ENCODE measurements around the gene POMGNT2. TPM values are rescaled to one million over a fixed set of nuclear protein-coding genes. Genes with fewer than 3 reads are reported as not detected.

POMGNT2 gene
- total and polyA plus RNA-seq, 2 experiments from 2014 or later = 10.7 to 26.1 TPM

DNA sequence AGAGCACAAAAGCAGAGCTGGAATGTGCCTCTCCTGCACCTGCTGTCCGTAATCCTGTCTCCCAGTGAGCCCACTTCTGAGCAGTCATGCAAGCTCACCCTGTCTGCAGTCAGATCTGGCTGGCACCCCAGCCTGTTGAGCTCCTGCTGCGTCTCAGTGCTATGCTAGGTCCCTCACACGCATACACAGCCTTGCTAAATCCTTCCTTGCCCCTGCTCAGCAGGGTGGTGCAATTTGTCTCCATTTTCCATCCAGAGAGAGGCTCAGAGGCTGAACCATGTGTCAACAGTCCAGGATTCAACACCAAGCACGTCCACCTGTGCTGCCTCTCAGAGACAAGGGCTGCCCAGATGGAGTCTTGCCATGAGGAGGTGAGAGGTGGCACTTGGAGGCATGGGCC is 11.0 kb downstream of the POMGNT2 start:
- Histone ChIP-seq H3K36me3 (ENCODE audit: insufficient read depth) (no peaks in the 10 kb centered on the region), H3K4me2 (no peak overlapping the region), H3K79me2 (replicated peaks; ENCODE audit: insufficient read depth) (no peaks in the 10 kb centered on the region; the same call in 1 of the 2 replicates), H3F3A (replicated peaks; ENCODE audit: low read depth) (no peaks in the 10 kb centered on the region), H3K4me3 (no peak overlapping the region), H3K4me1 (ENCODE audit: insufficient read depth) (no peaks in the 10 kb centered on the region), H3K27me3 (ENCODE audit: insufficient read depth) (no peaks in the 10 kb centered on the region), H3K27ac (ENCODE audit: low read depth) (no peak overlapping the region), H4K20me1 (replicated peaks; ENCODE audit: insufficient read depth) (peaks cover 5% of the 10 kb centered on the region; the same call in 1 of the 2 replicates), H2AFZ (no peak overlapping the region), H3K9me2 (ENCODE audit: insufficient read depth) (no peaks in the 10 kb centered on the region; the same call in 1 of the 2 replicates)
- Mint-ChIP-seq H3K4me1 (peaks cover 2% of the 10 kb centered on the region; the same call in 1 of the 3 replicates), H3K4me3 (no peak overlapping the region), H3K27me3 (ENCODE audit: insufficient read depth, low read depth, poor library complexity) (peaks cover 5% of the 10 kb centered on the region), H3K36me3 (ENCODE audit: low read depth) (no peaks in the 10 kb centered on the region), H3K27ac (no peak overlapping the region), H3K9me3 (no peaks in the 10 kb centered on the region)
- TF ChIP-seq STAT1 (IDR thresholded peaks at IDR 0.05; ENCODE audit: unreplicated experiment) (no peak), EZH2phosphoT487 (IDR thresholded peaks at IDR 0.05; ENCODE audit: unreplicated experiment) (no peak), POLR2AphosphoS5 (IDR thresholded peaks at IDR 0.05; ENCODE audit: low read depth) (no peak), ZNF462 (CRISPR knock-in tag; IDR thresholded peaks at IDR 0.05) (no peak), JUNB (IDR thresholded peaks at IDR 0.05; ENCODE audit: unreplicated experiment) (no peak), ZNF331 (CRISPR knock-in tag; IDR thresholded peaks at IDR 0.05; ENCODE audit: low read depth) (no peak), ZNF114 (CRISPR knock-in tag; IDR thresholded peaks at IDR 0.05) (no peak), CREB1 (CRISPR knock-in tag; IDR thresholded peaks at IDR 0.05; ENCODE audit: low read depth) (no peak), NANOG (IDR thresholded peaks at IDR 0.05; ENCODE audit: borderline replicate concordance) (no peak), ETS1 (IDR thresholded peaks at IDR 0.05) (no peak), EZH2 (IDR thresholded peaks at IDR 0.05; ENCODE audit: low read depth, unreplicated experiment) (no peak)
- TF ChIP-seq, protein P1, sequence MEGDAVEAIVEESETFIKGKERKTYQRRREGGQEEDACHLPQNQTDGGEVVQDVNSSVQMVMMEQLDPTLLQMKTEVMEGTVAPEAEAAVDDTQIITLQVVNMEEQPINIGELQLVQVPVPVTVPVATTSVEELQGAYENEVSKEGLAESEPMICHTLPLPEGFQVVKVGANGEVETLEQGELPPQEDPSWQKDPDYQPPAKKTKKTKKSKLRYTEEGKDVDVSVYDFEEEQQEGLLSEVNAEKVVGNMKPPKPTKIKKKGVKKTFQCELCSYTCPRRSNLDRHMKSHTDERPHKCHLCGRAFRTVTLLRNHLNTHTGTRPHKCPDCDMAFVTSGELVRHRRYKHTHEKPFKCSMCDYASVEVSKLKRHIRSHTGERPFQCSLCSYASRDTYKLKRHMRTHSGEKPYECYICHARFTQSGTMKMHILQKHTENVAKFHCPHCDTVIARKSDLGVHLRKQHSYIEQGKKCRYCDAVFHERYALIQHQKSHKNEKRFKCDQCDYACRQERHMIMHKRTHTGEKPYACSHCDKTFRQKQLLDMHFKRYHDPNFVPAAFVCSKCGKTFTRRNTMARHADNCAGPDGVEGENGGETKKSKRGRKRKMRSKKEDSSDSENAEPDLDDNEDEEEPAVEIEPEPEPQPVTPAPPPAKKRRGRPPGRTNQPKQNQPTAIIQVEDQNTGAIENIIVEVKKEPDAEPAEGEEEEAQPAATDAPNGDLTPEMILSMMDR (conservative IDR thresholded peaks at IDR 0.05; ENCODE audit: low read depth in 2 of 2) = no peak
- TF ChIP-seq, protein P2, sequence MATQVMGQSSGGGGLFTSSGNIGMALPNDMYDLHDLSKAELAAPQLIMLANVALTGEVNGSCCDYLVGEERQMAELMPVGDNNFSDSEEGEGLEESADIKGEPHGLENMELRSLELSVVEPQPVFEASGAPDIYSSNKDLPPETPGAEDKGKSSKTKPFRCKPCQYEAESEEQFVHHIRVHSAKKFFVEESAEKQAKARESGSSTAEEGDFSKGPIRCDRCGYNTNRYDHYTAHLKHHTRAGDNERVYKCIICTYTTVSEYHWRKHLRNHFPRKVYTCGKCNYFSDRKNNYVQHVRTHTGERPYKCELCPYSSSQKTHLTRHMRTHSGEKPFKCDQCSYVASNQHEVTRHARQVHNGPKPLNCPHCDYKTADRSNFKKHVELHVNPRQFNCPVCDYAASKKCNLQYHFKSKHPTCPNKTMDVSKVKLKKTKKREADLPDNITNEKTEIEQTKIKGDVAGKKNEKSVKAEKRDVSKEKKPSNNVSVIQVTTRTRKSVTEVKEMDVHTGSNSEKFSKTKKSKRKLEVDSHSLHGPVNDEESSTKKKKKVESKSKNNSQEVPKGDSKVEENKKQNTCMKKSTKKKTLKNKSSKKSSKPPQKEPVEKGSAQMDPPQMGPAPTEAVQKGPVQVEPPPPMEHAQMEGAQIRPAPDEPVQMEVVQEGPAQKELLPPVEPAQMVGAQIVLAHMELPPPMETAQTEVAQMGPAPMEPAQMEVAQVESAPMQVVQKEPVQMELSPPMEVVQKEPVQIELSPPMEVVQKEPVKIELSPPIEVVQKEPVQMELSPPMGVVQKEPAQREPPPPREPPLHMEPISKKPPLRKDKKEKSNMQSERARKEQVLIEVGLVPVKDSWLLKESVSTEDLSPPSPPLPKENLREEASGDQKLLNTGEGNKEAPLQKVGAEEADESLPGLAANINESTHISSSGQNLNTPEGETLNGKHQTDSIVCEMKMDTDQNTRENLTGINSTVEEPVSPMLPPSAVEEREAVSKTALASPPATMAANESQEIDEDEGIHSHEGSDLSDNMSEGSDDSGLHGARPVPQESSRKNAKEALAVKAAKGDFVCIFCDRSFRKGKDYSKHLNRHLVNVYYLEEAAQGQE (IDR thresholded peaks at IDR 0.05; ENCODE audit: unreplicated experiment) = no peak
- ATAC-seq (no peak), DNase-seq (ENCODE audit: low spot score) (no peak)
